ENCODE results near the gene LPAR6.
"Not testable (repeated sequence)": the region's sequence is repeated elsewhere in the genome, so short reads cannot be mapped to it uniquely, and the experiment has no call there.

The LPAR6 gene, protein sequence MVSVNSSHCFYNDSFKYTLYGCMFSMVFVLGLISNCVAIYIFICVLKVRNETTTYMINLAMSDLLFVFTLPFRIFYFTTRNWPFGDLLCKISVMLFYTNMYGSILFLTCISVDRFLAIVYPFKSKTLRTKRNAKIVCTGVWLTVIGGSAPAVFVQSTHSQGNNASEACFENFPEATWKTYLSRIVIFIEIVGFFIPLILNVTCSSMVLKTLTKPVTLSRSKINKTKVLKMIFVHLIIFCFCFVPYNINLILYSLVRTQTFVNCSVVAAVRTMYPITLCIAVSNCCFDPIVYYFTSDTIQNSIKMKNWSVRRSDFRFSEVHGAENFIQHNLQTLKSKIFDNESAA

GRCh38 chr13:48412881-48413351, at the start of gene LPAR6:
Gene LPAR6, minus strand, starts transcription at chr13:48413113. Its CDS starts 690 bp downstream, at chr13:48412423.
- no peak for DNase-seq

GRCh38 chr13:48457578-48458242, 44.8 kb upstream of the LPAR6 start:
- no peak for DNase-seq

GRCh38 chr13:48456546-48456945, 43.6 kb upstream of the LPAR6 start:
- DNase-seq: no peak

DNA sequence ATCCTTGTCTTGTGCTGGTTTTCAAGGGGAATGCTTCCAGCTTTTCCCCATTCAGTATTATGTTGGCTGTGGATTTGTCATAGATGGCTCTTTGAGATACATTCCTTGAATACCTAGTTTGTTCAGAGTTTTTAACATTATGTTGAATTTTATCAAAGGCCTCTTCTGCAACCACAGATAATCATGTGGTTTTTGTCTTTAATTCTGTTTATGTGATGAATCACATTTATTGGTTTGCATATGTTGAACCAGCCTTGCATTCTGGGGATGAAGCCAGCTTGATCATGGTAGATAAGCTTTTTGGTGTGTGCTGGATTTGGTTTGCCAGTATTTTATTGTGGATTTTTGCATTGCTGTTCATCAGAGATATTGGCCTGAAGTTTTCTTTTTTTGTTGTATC, 38.3 kb upstream of the LPAR6 start:
- DNase-seq: not testable (repeated sequence)

- no peak for DNase-seq
These were observed 36.7 kb upstream of the LPAR6 start for GRCh38 chr13:48449656-48450055.

DNA sequence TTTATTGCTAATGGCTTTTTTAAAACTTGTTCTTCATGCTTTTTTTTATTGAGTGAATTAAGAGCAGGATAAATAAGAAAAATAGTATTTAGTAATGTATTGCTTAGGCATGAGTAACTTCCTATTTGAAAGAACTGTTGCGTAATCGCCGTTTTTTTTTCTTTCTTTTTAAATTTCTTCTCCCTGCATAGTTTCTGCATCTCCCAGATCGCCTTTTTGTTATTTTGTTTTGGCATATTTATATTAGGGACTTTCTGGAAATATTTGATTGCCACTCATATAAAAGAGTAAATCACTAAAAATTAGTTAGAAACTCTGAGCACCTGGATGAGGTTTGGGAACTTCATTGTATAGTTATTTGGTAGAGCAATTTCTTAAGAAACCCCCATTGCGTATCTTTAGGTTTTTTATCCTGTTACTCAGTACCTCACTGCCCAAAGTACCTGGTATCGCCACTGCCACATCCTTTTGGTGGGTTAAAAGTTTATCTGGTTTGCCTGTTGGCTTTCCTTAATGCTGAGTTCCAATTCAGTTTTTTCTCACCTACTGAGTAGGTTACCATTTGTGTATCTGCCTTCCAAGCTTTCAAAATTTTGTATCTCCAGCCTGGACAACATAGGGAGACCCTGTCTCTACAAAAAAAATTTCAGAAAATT, 36.2 kb upstream of the LPAR6 start:
- no peak for DNase-seq

DNA sequence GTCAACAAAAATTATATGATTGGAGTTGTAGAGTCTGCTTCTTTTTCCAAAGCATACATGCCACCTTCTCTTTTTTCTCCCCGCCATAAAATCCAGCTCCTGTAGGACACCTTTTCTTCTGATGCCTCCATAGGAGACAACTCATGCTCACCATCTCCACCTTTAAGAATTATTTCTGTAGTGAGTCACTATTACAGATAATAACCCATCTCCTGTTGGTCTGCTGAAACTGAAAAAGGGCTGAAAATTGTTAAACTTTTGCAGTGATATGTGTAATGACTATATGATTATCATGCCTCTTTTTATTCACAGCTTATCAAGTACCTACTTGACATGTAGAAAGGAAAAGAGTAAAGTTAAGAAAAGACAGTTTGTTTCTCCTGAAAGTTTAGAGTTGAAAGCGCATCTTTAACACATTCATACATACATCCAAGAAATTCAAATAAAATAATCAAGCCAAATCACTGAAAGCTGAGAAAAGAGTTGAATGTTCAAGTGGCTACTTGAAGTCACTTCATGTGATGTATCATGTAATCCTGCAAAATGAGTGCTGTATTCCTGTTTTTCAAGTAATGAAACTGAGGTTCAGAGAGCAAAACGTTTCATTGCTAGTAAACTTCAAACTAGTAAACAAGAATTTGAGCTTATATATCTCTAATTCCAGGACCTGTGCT, 35.5 kb upstream of the LPAR6 start:
- DNase-seq: no peak

DNA sequence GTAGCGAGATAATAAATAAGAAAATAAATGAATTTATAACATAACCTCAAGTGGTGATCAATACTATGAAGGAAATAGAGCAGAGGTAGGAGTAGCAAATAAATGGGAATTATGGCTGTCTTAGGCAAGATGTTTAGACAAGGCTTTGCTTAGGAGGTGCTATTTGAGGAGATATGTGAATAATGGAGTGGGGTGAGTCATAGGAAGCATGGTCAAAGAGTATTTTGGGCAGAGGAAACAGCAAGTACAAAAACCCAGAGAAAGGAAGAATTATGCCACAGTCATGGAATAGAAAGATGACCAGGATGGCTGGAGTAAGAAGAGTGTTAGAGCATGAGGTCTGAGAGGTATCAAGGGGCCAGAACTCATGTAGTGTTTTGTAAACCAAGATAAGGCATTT, 33.6 kb upstream of the LPAR6 start:
- DNase-seq: no peak

- no peak for DNase-seq
These were observed 30.7 kb upstream of the LPAR6 start for GRCh38 chr13:48443442-48444208.

DNA sequence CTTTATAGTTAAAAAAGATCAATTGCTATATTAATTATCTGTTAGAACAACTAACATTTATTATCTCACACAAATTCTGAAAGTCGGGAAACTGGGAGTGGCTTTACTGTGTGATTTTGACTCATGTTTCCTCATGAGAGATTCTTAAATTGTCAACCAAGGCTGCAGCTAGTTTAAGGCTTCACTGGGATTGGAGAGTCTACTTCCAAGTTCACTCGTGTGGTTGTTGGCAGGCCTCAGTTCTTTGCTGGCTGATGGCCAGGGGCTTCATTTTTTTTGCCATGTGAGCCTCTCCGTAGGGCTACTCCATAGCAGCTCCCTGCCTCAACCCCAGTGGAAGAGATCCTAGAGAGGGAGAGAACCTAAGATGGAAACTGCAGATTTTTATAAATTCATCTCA, 24.5 kb upstream of the LPAR6 start:
- no peak for DNase-seq

DNA sequence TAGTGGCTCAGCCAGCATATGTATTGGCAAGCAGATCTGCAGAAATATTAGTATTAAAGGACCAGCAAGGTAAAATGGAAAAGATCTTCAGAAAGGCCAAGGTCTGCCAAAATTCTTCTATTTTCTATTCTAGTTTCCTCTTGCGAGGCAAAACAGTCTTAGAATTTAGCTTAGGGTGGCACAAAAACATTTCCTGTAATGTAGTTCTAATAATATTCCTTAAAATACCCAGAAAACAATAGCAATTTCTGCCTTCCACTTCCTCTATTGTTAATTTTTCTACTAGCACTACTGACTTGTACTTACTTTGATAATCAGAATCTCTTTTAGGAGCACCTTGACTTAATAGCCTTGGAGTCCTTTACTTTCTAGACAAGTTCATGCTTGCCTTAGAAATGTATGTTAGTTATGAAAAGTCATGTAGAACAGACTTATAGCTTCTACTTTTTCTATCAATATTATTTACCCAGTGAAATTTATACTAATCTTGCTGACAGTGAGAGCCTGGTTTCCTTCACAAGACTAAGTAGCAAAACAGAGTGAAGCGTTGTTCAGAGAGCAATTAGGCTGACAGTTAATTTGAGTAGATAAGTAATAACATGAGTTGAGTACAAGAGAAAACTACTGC, 23.9 kb upstream of the LPAR6 start:
- no peak for DNase-seq

GRCh38 chr13:48434200-48434599, 21.3 kb upstream of the LPAR6 start:
- no peak for DNase-seq

DNA sequence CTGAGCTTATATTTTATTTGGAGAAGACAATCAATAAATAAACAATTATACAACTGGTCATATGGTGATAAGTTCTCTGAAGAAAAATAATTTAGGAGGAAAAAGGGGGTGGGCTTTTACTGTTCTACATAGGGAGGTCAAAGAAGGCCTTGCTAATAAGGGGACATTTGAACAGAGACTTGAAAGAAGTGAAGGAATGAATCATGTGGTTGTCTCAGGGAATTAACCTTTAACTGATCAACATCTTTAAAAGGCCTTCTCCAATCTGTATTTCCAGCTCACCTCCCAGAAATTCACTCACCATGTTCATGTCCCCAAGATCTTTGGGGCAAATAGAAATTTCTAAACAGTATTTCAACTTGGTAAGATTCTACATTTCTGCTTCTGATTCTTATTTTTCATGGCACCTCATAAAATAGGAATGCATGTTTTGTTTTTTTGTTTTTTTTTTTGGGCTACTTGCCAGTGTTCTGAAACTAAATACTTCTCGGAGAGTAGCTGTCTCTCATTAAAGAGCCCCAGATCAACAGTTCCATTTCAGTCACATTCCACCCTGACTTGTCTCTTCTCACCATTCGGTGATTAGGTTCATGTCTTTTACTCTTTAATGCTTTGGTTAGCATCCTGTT, 19.2 kb upstream of the LPAR6 start:
- no peak for DNase-seq

DNA sequence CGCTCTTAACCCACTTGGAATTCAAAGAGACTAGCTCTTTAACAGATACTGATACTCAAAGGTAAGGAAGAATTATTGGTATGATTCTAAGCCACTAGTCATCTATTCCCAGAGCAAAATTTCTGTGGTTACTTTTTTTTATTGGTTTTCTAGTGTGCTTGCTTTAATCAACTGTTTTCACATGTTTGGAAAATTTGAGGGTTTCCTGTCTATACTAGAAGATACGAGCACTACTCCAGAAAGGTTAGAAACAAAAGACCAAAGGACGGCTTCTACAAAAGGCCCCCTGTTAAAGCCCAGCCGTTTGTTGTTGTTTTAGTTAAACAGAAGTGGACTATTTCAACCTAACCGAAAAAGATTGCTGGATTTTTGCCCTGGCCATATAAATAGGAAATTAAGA, 18.5 kb upstream of the LPAR6 start:
- DNase-seq: no peak

- DNase-seq: no peak
These were observed 17.0 kb upstream of the LPAR6 start for GRCh38 chr13:48429886-48430285.

GRCh38 chr13:48429036-48429435, 16.1 kb upstream of the LPAR6 start:
- DNase-seq: no peak

DNA sequence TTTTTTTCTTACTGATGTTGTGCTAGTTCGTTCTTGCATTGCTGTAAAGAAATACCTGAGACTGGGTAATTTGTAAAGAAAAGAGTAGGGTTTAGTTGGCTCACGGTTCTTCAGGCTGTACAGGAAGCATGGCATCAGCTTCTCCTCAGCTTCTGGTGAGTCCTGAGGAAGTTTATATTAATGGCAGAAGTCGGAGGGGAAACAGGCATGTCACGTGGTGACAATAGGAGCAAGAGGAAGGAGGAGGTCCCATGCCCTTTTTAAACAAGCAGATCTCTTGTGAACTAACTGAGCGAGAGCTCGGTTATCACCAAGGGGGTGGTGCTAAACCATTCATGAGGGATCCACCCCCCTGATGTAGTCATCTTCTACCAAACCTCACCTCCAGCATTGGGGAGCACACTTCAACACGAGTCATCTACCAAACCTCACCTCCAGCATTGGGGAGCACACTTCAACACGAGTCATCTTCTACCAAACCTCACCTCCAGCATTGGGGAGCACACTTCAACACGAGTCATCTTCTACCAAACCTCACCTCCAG, 13.9 kb upstream of the LPAR6 start:
- not testable (repeated sequence) for DNase-seq

GRCh38 chr13:48426052-48426451, 13.1 kb upstream of the LPAR6 start:
- DNase-seq: no peak

DNA sequence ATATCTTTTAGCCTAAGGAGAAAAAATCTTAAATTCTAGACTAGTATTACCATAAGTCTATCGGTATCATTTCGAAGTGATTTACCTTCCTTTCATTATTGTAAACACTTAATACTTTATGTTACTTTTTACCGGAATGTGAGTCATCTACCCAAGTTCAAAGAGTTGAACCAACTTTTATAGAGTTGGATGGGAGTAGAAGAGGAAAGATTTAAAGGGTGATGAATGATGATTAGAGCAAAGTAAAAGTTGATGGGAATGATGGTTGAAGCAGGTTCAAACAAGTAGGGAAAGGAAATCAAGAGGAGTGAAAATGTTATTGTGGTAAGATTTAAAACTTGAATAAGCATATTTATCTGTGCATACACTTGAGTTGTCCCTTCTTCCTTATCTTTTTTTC, 11.3 kb upstream of the LPAR6 start:
- no peak for DNase-seq

DNA sequence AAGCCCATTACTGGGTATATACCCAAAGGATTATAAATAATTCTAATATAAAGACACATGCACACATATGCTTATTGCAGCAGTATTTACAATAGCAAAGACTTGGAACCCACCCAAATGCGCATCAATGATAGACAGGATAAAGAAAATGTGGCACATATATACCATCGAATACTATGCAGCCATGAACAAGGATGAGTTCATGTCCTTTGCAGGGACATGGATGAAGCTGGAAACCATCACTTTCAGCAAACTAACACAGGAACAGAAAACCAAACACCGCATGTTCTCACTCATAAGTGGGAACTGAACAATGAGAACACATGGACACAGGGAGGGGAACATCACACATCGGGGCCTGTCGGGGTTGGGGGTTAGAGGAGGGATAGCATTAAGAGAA, 9.1 kb upstream of the LPAR6 start:
- DNase-seq: not testable (repeated sequence)

GRCh38 chr13:48415516-48415915, 2.6 kb upstream of the LPAR6 start:
- no peak for DNase-seq

All from NCI-H510A (cell line).